ENCODE data around the gene CFAP57. TPM values are rescaled to one million over a fixed set of nuclear protein-coding genes. Genes with fewer than 3 reads are reported as not detected.
A peak's percentile ranks its signal among the peaks of the same experiment; 100 is the strongest.

CFAP57 gene
- total and polyA plus RNA-seq, 9 of the 15 experiments (the other 6 are each of a cell fraction or from before 2014, with no cell fraction given): 0.04 to 0.22 (median 0.07) TPM; not detected in 3

DNA sequence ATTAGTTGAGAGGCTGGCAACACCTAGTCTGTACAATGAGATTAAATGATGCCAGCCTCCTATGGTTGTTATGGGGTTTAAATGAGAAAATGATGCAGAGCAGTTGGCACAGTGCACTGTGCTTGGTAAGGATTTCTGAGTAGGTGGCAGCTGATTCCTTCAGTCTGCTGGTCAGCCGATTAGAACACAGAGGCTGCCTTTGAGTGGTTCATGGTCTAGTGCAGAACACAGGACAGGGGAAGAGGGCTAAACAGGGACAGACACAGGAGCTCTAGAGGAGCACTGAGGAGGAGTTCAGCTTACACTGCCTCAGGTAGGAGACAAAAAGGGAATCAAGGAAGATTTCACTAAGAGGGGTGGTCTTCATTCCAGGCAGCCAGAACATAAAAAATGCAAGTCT, 130.1 kb downstream of the CFAP57 start:
- ChIA-PET CTCF (ENCODE audit: low intra/inter-chr PET ratio) (no interaction called here), POLR2A (interaction anchor here (1.2 to 1.3 kb wide), 2 partner anchors 9 to 14 kb away, joined by 4 to 5 read pairs; no protein-coding TSS in a partner anchor)
- FAIRE-seq: peak; percentile 48
- DNase-seq (ENCODE audit: extremely low read depth in 1 of 4, low spot score in 3 of 4): no peak
- in situ Hi-C loops (cut with MboI) (no loop called here), intact Hi-C loops (cut with micrococcal nuclease) (no loop called here)
- no peak for ATAC-seq
- Histone ChIP-seq H3K4me3 (no peak overlapping the region), H3K27me3 (ENCODE audit: control insufficient read depth in 2 of 2, insufficient read depth in 2 of 2, low read length in 2 of 2) (peaks cover 21 to 62% of the 10 kb centered on the region in 2 experiments), H3K4me2 (ENCODE audit: insufficient read depth, low read length) (no peak overlapping the region), H3K9ac (ENCODE audit: insufficient read depth in 1 of 2, low read depth in 2 of 2, low read length in 2 of 2) (no peak overlapping the region), H3K27ac (ENCODE audit: extremely low read depth, low read depth, low read length) (no peak overlapping the region), H4K20me1 (replicated peaks; ENCODE audit: control insufficient read depth, insufficient read depth, low read length) (peaks cover 4% of the 10 kb centered on the region; the same call in 1 of the 2 replicates), H2AFZ (ENCODE audit: low read depth, low read length) (no peak overlapping the region), H3K9me3 (replicated peaks; ENCODE audit: control insufficient read depth, insufficient read depth, low read depth, low read length) (no peaks in the 10 kb centered on the region), H3K9me1 (ENCODE audit: control insufficient read depth, insufficient read depth, low read length) (no peaks in the 10 kb centered on the region), H3K79me2 (ENCODE audit: control insufficient read depth, insufficient read depth, low read length) (no peaks in the 10 kb centered on the region), H3K4me1 (replicated peaks in 1 of 2; ENCODE audit: control insufficient read depth in 2 of 2, insufficient read depth in 2 of 2, low read length in 2 of 2) (peaks cover 4 to 16% of the 10 kb centered on the region in 2 experiments; a peak in 4 of 5 replicates), H3K36me3 (ENCODE audit: control insufficient read depth, insufficient read depth, low read length) (no peaks in the 10 kb centered on the region)
- WGBS (ENCODE audit: insufficient coverage, low coverage, missing lambda C conversion rate): 10% methylated on average over 1 of the region's 1 CpG
- no TSS peak for BruUV-seq (replicated peaks)
- TF ChIP-seq NEUROD1 (IDR thresholded peaks at IDR 0.05; ENCODE audit: borderline replicate concordance, low read depth, low read length, partially characterized antibody) (no peak), ZNF41 (CRISPR knock-in tag; conservative IDR thresholded peaks at IDR 0.05) (no peak), NFIC (IDR thresholded peaks at IDR 0.05) (no peak), ZNF165 (CRISPR knock-in tag; IDR thresholded peaks at IDR 0.05; ENCODE audit: borderline replicate concordance) (no peak), ZBTB8A (IDR thresholded peaks at IDR 0.05; ENCODE audit: partially characterized antibody) (no peak)
- TF ChIP-seq, protein P1, sequence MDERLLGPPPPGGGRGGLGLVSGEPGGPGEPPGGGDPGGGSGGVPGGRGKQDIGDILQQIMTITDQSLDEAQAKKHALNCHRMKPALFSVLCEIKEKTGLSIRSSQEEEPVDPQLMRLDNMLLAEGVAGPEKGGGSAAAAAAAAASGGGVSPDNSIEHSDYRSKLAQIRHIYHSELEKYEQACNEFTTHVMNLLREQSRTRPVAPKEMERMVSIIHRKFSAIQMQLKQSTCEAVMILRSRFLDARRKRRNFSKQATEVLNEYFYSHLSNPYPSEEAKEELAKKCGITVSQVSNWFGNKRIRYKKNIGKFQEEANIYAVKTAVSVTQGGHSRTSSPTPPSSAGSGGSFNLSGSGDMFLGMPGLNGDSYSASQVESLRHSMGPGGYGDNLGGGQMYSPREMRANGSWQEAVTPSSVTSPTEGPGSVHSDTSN (CRISPR knock-in tag; IDR thresholded peaks at IDR 0.05; ENCODE audit: low read depth): no peak
- TF ChIP-seq, protein P1 (tag; conservative IDR thresholded peaks at IDR 0.05; ENCODE audit: low read depth): no peak

All from K562 (cell line).